Measurements from ENCODE around the gene GABBR2.

GABBR2 gene

DNA sequence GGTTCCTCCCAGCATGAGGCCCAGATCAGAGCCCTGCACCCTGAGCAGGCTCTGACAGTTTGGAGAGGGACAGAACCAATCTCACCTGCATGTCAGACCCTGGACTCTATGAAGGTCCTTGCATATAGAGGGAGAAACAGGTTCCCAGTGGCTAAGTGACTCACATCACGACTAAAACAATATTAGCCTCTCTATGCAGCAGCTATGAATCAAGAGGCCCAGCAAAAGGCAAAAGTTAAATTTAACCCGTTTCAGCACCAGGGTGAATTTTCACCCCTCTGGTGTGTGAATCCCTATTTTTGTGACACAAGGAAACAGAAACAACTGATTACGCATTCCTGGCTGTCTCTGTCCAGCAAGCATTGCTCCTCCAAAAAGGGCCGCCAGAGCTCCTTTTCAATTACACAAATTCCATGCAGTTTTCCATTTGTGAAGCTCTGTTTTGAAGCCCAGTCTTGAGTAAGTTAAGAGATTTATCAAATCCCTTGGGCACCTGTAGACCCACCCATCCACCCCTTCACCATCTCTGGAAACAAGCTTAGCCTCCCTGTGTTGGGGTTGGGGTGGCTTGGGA, 136.6 kb downstream of the GABBR2 start:
- no peaks in the 10 kb centered on the region for H3K9me3 ChIP-seq (ENCODE audit: severe bottlenecking)
- no peaks in the 10 kb centered on the region for H3K4me1 ChIP-seq (ENCODE audit: insufficient read depth, poor library complexity, severe bottlenecking)
- H3K4me3 ChIP-seq (ENCODE audit: severe bottlenecking) = no peak overlapping the region
- TF ChIP-seq, protein P1, sequence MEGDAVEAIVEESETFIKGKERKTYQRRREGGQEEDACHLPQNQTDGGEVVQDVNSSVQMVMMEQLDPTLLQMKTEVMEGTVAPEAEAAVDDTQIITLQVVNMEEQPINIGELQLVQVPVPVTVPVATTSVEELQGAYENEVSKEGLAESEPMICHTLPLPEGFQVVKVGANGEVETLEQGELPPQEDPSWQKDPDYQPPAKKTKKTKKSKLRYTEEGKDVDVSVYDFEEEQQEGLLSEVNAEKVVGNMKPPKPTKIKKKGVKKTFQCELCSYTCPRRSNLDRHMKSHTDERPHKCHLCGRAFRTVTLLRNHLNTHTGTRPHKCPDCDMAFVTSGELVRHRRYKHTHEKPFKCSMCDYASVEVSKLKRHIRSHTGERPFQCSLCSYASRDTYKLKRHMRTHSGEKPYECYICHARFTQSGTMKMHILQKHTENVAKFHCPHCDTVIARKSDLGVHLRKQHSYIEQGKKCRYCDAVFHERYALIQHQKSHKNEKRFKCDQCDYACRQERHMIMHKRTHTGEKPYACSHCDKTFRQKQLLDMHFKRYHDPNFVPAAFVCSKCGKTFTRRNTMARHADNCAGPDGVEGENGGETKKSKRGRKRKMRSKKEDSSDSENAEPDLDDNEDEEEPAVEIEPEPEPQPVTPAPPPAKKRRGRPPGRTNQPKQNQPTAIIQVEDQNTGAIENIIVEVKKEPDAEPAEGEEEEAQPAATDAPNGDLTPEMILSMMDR (IDR thresholded peaks at IDR 0.05; ENCODE audit: poor library complexity, severe bottlenecking) = no peak
- DNase-seq (ENCODE audit: low spot score) (no peak), ATAC-seq (ENCODE audit: low read depth) (no peak)
- no peaks in the 10 kb centered on the region for H3K36me3 ChIP-seq (ENCODE audit: low read depth)
- no peaks in the 10 kb centered on the region for H3K27me3 ChIP-seq (ENCODE audit: insufficient read depth, poor library complexity, severe bottlenecking)
- no peak overlapping the region for H3K27ac ChIP-seq (ENCODE audit: poor library complexity, severe bottlenecking)

DNA sequence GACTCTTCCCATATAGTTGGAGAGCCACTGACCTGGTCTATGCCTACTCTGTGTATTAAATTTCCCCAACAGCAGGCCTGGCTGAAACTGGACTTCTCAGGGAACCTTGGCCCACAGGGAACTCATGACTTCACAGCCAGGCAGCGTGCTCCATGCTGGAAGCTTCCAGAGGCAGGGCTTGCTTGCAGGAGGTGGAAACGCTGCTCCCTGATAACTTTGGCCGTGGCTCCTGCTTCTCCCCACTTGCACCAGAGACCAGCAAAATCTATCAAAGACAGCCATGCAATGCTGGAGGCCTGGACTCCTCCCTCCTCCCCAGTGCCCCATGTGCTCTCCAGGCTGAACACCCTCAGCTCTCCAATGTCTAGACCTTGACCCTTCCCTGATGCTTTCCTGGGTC, 137.1 kb downstream of the GABBR2 start:
- TF ChIP-seq, protein P1 (IDR thresholded peaks at IDR 0.05; ENCODE audit: poor library complexity, severe bottlenecking) = no peak

DNA sequence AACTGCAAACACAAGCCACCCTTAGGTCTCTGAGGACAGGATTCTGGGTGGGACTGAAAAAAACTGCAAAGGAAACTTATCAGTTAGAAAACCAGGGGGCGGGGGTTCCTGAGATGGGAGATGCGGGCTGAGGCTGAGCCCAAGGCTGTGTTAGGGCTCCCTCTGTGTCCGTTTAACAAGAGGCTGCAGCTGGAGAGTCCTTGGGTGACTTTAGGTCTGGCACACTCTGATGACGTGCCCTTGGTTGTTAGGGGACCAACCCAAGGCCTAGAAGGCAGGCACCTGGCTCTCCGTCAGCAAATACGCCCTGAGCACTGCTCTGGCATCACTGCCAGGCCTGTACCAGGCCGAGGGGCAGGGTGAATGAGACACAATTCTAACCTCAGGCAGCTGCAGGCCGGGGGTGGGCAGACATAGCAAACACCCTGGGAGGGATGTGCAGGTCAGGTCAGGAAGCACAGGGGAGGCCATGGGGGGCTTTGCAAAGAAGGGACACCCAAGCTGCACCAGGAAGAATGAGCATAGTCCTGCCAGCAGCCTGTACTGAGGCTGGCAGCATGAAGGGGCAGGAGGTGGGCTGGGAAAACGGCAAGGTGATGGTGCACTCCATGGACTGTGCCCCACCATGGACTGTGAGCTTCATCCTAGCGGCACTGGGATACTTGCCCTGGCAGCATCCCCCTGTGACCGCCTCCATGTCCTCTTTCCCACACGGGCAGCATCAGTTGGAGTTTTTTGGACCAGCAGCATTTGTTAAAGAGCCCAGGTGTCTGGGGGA, 137.9 kb downstream of the GABBR2 start:
- DNase-seq (ENCODE audit: low spot score) = no peak
- H3K4me1 ChIP-seq (ENCODE audit: insufficient read depth, poor library complexity, severe bottlenecking) = no peaks in the 10 kb centered on the region
- H3K4me3 ChIP-seq (ENCODE audit: severe bottlenecking) = no peak overlapping the region
- no peaks in the 10 kb centered on the region for H3K36me3 ChIP-seq (ENCODE audit: low read depth)
- H3K27ac ChIP-seq (ENCODE audit: poor library complexity, severe bottlenecking) = no peak overlapping the region
- no peaks in the 10 kb centered on the region for H3K27me3 ChIP-seq (ENCODE audit: insufficient read depth, poor library complexity, severe bottlenecking)
- H3K9me3 ChIP-seq (ENCODE audit: severe bottlenecking) = no peaks in the 10 kb centered on the region
- ATAC-seq (ENCODE audit: low read depth) = no peak
- TF ChIP-seq, protein P1 (IDR thresholded peaks at IDR 0.05; ENCODE audit: poor library complexity, severe bottlenecking) = no peak

More for the DNA sequence above, 137.1 kb downstream of the GABBR2 start:
- H3K9me3 ChIP-seq (ENCODE audit: severe bottlenecking) = no peaks in the 10 kb centered on the region
- H3K4me1 ChIP-seq (ENCODE audit: insufficient read depth, poor library complexity, severe bottlenecking) = no peaks in the 10 kb centered on the region
- H3K27ac ChIP-seq (ENCODE audit: poor library complexity, severe bottlenecking) = no peak overlapping the region
- H3K36me3 ChIP-seq (ENCODE audit: low read depth) = no peaks in the 10 kb centered on the region
- ATAC-seq (ENCODE audit: low read depth) (no peak), DNase-seq (ENCODE audit: low spot score) (no peak)
- H3K4me3 ChIP-seq (ENCODE audit: severe bottlenecking) = no peak overlapping the region
- no peaks in the 10 kb centered on the region for H3K27me3 ChIP-seq (ENCODE audit: insufficient read depth, poor library complexity, severe bottlenecking)

DNA sequence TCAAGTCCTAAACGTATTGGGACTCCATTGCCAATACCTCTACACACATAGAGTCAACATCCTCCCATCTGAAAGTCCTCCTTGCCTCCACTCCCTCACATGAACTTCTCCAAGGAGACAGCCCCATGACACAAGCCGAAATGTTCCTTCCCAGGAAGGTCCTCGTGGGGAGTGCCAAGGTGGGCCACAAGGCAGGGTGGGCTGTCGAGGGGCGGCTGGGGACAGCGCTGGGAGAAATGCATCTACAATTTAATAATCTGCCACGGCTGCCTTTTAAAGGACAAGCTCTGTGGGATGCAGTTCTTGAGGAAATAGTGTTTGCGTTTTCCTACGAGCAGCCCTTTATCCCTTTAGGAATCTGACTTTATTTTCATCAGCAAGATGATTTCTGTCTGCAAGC, 138.7 kb downstream of the GABBR2 start:
- no peak overlapping the region for H3K4me3 ChIP-seq (ENCODE audit: severe bottlenecking)
- H3K27ac ChIP-seq (ENCODE audit: poor library complexity, severe bottlenecking) = no peak overlapping the region
- DNase-seq (ENCODE audit: low spot score) = no peak
- TF ChIP-seq, protein P1 (IDR thresholded peaks at IDR 0.05; ENCODE audit: poor library complexity, severe bottlenecking) = no peak
- no peaks in the 10 kb centered on the region for H3K36me3 ChIP-seq (ENCODE audit: low read depth)
- ATAC-seq (ENCODE audit: low read depth) = no peak
- H3K27me3 ChIP-seq (ENCODE audit: insufficient read depth, poor library complexity, severe bottlenecking) = no peaks in the 10 kb centered on the region
- H3K4me1 ChIP-seq (ENCODE audit: insufficient read depth, poor library complexity, severe bottlenecking) = no peaks in the 10 kb centered on the region
- H3K9me3 ChIP-seq (ENCODE audit: severe bottlenecking) = no peaks in the 10 kb centered on the region

DNA sequence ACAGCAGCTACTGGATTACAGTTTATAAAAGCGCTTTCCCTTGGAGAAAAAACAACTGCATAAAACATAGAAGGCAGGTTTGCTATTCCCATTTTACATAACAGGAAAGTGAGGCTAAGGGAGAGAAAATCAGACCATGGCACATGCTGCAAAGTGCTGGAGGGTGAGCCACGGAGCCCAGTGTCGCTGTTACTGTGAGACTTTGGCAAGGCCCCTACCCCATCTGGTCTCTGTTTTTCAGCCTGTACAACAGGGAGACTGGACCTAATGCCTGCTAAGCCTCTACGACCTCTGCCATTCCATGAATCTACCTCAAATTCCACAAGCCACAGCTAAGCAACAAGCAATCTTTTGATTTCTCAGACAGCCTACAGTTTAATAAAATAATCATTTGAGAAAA, 139.2 kb downstream of the GABBR2 start:
- H3K27me3 ChIP-seq (ENCODE audit: insufficient read depth, poor library complexity, severe bottlenecking) = no peaks in the 10 kb centered on the region
- ATAC-seq (ENCODE audit: low read depth) (no peak), DNase-seq (ENCODE audit: low spot score) (no peak)
- H3K27ac ChIP-seq (ENCODE audit: poor library complexity, severe bottlenecking) = no peak overlapping the region
- TF ChIP-seq, protein P1 (IDR thresholded peaks at IDR 0.05; ENCODE audit: poor library complexity, severe bottlenecking) = no peak
- no peaks in the 10 kb centered on the region for H3K36me3 ChIP-seq (ENCODE audit: low read depth)
- no peak overlapping the region for H3K4me3 ChIP-seq (ENCODE audit: severe bottlenecking)
- H3K9me3 ChIP-seq (ENCODE audit: severe bottlenecking) = no peaks in the 10 kb centered on the region
- H3K4me1 ChIP-seq (ENCODE audit: insufficient read depth, poor library complexity, severe bottlenecking) = no peaks in the 10 kb centered on the region
